GM12892 (cell line): Measurements from ENCODE around the gene LRMDA.
"Not testable (repeated sequence)": the region's sequence is repeated elsewhere in the genome, so short reads cannot be mapped to it uniquely, and the experiment has no call there.

Experiments
- DNase-seq: peaks from one replicate; pipeline ENCODE4 v3.0.0; 2011; ENCODE audit not compliant: insufficient read length
- FAIRE-seq: peaks from 2 replicates; lab custom pipeline; 2011; peaks lifted over from hg19 to GRCh38; lab: Jason Lieb, UNC
- POLR2A ChIP-seq: IDR thresholded peaks from 2 replicates; pipeline ENCODE4 v1.6.1; 2011; ENCODE audit warnings: low read depth, low read length, control low read depth
- POLR2AphosphoS5 ChIP-seq: IDR thresholded peaks from 2 replicates; pipeline ENCODE4 v1.6.1; 2011; ENCODE audit warnings: low read depth, low read length, control low read depth
- TAF1 ChIP-seq: IDR thresholded peaks from 2 replicates; pipeline ENCODE4 v1.6.1; 2011; ENCODE audit warnings: low read depth, mild to moderate bottlenecking, control low read depth, low read length, borderline replicate concordance

LRMDA gene

DNA sequence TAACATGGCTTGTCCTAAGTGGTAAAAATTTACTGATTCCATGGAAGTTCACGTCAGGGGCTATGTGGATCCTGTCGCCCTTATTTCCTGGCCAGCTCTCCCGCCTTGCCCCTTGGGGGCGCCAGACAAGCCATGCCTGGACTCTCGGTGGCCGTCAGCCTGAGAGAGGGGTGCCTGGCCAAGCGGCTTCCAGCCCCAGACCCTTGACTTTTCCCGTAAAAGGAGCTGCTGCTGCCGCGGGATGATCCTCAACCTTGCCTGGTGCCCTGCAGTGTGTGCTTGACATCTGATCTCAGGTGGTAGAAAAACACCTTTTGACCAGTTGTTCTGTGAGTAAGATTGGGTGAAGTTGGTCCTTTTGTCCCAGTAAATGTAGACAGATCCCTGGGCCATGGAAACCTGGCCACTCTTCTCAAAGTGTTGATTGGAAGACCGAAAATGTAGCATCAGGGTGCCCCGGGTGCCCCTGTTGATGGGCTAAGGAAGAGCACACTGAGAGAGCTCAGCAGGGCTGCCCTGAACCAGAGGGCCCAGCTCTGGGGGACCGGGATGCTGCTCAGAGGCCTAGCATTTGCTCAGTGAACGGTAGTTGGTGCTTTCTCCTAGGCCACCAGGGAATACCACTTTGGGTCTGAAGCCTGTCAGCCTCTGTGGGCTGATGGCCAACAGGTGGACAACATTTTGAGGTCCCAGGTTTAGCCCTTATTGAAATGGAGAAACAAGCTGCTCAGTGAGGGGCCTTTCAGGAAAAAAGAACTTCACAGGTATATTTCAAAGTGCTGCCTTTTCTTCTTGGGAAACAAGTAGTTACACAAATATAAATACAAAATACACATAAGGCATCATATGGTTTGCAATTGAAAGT, 162.5 kb downstream of the LRMDA start:
- FAIRE-seq (no peak), DNase-seq (no peak)
- TF ChIP-seq POLR2A (no peak), TAF1 (no peak), POLR2AphosphoS5 (no peak)

DNA sequence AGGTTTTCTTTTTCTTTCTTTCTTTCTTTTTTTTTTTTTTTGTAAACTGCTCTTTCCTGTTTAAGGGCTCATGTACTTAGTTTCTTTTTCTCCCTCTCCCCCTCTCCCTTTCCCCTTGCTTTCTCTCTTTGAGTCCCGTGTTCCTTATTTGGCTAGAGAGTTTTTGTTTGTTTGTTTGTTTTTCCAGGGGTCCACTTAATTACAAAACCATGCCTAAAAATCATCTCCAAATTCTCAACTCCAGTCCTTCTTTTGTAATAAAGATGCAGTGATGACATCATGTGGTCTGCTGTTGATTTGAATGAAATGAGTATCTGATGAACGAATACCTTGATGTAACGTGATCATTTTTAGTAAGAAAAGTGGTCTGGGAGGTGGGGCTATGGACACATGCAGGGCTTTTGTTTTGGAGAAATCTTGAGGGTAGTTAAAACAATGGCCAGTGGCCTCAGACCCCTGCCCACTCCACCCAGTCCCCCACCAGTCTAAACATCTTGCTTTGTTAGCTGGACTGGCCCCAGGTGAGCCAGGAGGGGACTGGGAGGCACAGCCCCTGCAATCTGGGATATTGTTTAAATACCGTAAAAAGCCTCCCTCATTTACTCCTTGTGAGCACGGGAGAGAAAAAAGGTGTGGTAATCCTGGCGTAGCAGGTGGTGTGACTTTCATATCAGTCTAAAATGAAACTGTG, 165.7 kb downstream of the LRMDA start:
- TF ChIP-seq POLR2AphosphoS5 = no peak
- TF ChIP-seq POLR2A = no peak
- no peak for TF ChIP-seq TAF1

DNA sequence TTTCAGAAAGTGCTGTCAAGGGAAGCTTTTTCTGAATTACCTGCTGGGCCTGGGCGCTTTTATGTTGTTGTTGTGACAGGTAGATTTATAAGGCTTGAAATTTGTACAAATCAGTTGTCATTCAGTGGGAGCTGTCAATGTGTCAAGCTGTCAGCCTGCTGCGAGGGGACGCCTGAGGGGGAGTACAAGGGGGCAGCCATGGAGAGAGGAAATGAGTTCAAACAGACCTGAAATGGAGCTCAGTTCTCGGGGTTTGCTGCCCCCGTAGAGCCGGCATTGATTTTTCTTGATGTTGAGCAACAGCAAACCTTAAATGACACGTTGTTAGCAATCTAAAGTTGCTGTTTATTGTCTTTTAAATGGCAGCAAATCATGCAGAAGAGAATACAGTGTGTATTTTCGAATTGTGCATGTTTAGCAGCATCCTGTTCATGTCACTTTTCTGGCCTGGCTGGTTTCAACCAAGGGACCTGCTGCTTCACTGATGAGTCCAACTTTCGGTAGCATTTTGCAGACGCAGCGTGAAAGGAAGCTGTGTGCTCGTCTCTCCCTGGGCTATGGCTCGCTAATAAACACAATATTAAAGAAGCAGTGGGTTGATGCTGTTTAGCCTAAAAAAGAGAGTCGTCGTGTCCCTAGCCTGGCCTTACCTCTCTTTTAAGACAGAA, 166.5 kb downstream of the LRMDA start:
- DNase-seq (no peak), FAIRE-seq (no peak)
- TF ChIP-seq TAF1 (no peak), POLR2A (no peak), POLR2AphosphoS5 (no peak)

More for the DNA sequence above, 165.7 kb downstream of the LRMDA start:
- no peak for DNase-seq
- FAIRE-seq = no peak

DNA sequence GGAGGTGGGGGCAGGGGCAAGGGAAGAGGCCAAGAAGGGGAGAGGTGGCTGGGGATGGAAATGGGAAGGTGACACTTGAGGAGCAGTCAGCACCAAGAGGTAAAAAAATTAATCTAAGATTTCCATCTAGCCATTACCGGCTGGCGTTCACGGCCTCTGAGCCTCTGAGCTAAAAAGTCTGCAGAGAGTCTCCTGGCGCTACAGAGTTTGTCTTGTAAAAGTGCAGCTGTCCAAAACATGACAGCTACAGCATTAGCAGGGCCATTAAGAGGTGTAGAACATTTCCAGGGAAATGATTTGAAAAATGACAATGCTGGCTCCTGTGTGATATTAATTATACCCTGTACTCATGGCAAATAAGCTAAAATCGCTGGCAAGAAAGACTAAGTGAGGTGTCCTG, 167.6 kb downstream of the LRMDA start:
- no peak for TF ChIP-seq POLR2A
- no peak for TF ChIP-seq TAF1
- TF ChIP-seq POLR2AphosphoS5 = no peak
- no peak for FAIRE-seq
- no peak for DNase-seq

DNA sequence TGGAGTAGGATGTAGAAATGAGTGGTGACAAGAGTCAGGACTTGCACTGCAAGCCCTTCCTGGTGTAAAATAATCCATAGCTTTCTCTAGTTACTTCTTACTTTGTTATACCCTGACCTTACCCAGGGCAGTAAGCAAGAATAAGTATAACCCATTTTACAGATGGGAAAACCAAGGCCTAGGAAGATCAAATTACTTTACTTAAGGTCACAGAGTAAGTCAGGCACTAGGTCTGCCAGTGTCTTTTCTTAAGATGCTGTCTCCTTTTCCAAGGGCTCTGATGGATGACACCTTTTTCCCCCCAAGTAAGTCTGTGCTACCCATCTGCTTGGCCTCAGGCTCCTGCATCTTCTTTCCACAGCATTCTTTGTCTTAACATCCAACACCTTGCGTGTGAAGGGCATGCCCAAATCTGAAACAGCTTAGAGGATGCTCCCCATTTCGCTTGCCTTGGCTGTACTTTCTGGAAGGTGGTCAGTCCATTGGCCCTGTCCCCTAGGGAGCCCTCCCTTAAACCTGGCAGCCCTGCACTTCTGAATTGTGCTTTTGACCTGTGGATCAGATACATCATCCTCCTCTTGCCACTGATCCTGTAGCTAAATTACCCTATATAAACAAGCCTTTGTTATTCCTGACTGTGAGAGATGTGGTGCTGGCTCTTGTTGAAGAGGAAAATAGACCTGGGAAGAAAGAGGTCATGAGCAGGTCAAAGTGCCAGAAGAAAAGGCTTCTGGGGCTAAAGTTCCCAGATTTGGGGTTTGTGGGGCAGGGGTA, 168.6 kb downstream of the LRMDA start:
- no peak for DNase-seq
- FAIRE-seq = no peak
- TF ChIP-seq POLR2AphosphoS5 = no peak
- no peak for TF ChIP-seq POLR2A
- no peak for TF ChIP-seq TAF1

DNA sequence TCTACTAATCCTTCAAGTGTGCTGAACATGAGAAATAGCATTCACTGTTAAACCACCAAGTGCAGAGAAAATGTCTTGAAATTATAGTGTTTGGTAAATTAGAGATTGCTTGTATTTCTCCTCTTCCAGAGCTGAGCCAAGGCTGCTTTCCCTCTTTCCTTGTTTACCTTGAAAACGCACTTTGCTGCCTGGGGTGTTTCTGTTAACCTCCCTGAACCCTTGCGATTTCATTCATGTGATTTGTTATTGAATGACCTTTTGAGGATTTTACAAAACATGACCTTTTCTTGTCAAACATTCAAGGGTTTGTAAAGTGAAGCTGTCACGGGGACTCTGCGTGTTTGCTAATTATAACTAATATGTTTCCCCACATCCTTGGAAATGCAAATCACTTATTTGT, 169.4 kb downstream of the LRMDA start:
- FAIRE-seq = no peak
- DNase-seq = no peak
- TF ChIP-seq POLR2AphosphoS5 = no peak
- TF ChIP-seq TAF1 = no peak
- no peak for TF ChIP-seq POLR2A

DNA sequence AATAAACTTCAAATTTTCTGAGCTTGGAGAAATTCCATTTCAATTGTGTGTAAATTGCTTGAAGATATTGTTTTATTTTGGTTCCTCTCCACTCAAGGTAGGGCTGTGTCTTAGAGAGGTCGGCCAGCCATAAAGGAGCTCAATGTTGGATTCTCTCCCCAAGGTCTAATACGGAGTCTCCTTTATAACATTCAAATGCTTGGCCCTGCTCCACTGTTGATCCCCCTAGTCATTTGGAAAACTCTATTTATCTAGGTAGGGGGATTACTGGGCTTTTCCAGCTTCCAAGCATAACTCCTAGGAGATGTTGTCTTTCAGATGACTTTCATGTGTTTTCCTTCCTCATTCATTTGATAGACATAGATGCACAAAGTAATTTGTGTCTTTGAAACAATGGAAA, 170.9 kb downstream of the LRMDA start:
- no peak for DNase-seq
- no peak for TF ChIP-seq POLR2A
- TF ChIP-seq POLR2AphosphoS5 = no peak
- no peak for TF ChIP-seq TAF1
- no peak for FAIRE-seq

DNA sequence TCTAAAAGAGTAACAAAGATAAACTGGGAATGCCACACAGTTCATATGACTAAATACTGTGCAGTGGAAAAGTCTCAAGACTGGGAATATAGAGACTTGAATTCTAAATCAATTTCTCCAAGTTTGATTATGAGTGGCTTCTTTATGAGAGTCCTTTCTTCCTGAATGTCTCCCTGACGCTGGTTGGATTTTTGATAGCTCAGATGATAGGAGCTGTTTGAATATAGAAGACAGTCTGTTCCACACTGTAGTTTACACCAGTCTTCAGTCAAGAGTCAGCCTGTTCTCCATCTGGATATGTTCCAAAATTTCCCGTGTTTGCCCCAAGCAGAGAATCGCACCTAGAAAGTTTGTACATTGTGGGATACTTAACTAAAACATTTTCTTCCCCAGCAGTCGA, 173.7 kb downstream of the LRMDA start:
- no peak for FAIRE-seq
- no peak for DNase-seq
- TF ChIP-seq TAF1 (no peak), POLR2AphosphoS5 (no peak), POLR2A (no peak)

DNA sequence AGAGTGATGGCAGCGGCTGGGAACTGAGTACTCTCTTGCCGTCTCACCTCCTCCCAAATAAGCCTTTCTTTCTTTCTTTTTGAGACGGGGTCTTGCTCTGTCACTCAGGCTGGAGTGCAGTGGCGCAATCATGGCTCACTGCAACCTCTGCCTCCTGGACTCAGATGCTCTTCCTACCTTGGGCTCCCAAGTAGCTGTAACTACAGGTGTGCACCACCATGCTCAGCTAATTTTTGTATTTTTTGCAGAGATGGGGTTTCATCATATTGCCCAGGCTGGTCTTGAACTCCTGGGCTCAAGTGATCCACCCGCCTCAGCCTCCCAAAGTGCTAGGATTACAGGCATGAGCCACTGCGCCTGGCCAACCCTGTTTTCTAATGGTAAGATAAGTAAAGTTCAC, 174.4 kb downstream of the LRMDA start:
- DNase-seq, FAIRE-seq: not testable (repeated sequence)

DNA sequence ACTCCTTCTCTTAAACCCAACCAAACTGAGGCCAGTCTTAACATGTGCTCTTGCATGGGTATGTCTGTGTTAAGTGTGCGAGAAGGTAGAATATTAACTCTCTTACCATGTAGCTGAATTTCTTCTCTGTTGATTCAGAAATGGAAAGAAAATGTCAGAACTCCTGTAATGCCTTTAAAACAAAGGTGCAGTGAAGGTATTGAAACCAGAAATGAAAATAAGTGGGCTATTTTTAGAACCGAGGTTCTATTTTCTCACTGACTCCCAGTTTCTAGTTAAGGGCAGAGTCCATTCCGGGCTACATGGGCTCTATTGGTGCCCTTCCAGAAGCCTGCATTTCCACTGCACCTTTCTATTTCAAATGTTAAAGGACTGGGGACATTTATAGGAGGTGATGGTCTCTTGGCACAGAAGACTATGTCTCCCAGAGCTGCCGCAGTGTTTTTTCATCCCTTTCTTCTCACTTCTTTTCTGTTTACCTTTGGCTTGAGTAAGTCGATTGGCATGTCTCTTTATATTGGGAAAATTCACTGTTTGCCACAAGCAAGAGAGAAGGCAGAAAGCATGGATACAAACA, 174.9 kb downstream of the LRMDA start:
- DNase-seq (no peak), FAIRE-seq (no peak)
- TF ChIP-seq POLR2A = no peak
- no peak for TF ChIP-seq TAF1
- TF ChIP-seq POLR2AphosphoS5 = no peak
